Nephron progenitor cell (in vitro differentiated cells): ENCODE results near the gene ZNF581.

ENCODE experiments used
- DNase-seq: peaks from one replicate; pipeline ENCODE4 v3.0.0; 2021
- H3K27ac Mint-ChIP-seq: 2 replicates; pipeline ENCODE4 v1.8.0; 2021; ENCODE audit warnings: mild to moderate bottlenecking, moderate library complexity, mixed read lengths
- H3K27me3 Mint-ChIP-seq: 2 replicates; pipeline ENCODE4 v1.8.0; 2021; ENCODE audit warnings: mild to moderate bottlenecking, low read depth, mixed read lengths; ENCODE audit not compliant: poor library complexity
- H3K36me3 Mint-ChIP-seq: 2 replicates; pipeline ENCODE4 v1.8.0; 2021; ENCODE audit warnings: low read depth, mixed read lengths
- H3K4me1 Mint-ChIP-seq: 2 replicates; pipeline ENCODE4 v1.8.0; 2021; ENCODE audit warnings: mixed read lengths
- H3K4me3 Mint-ChIP-seq: 2 replicates; pipeline ENCODE4 v1.8.0; 2021; ENCODE audit warnings: mild to moderate bottlenecking, moderate library complexity, mixed read lengths
- H3K9me3 Mint-ChIP-seq: 2 replicates; pipeline ENCODE4 v1.8.0; 2021; ENCODE audit warnings: mild to moderate bottlenecking, moderate library complexity, mixed read lengths
- CTCF ChIP-seq: fragments of 200-600 bp; sonication (generic); IDR thresholded peaks from 2 replicates; pipeline ENCODE4 v1.5.0; 2021; ENCODE audit warnings: antibody characterized with exemption

Gene ZNF581

GRCh38 chr19:55669418-55670279 is 26.2 kb downstream of the ZNF581 start:
- DNase-seq: no peak
- H3K4me1 Mint-ChIP-seq: peaks cover 35% of the 10 kb centered on the region
- H3K27me3 Mint-ChIP-seq: peaks cover 3% of the 10 kb centered on the region
- no peaks in the 10 kb centered on the region for H3K9me3 Mint-ChIP-seq
- H3K27ac Mint-ChIP-seq: peak overlapping the region; percentile 81
- peaks cover 42% of the 10 kb centered on the region for H3K36me3 Mint-ChIP-seq
- no peak overlapping the region for H3K4me3 Mint-ChIP-seq
- TF ChIP-seq CTCF: no peak

GRCh38 chr19:55670280-55671053 is 27.0 kb downstream of the ZNF581 start:
- Mint-ChIP-seq H3K27me3 (peaks cover 3% of the 10 kb centered on the region), H3K9me3 (no peaks in the 10 kb centered on the region), H3K27ac (peak overlapping the region; percentile 70), H3K4me1 (peaks cover 37% of the 10 kb centered on the region), H3K36me3 (peaks cover 37% of the 10 kb centered on the region), H3K4me3 (no peak overlapping the region)
- no peak for TF ChIP-seq CTCF
- no peak for DNase-seq

- H3K9me3 Mint-ChIP-seq: no peaks in the 10 kb centered on the region
- H3K27me3 Mint-ChIP-seq: peaks cover 3% of the 10 kb centered on the region
- H3K4me1 Mint-ChIP-seq: peaks cover 43% of the 10 kb centered on the region
- no peak for DNase-seq
- peak overlapping the region; percentile 70 for H3K27ac Mint-ChIP-seq
- no peak for TF ChIP-seq CTCF
- no peak overlapping the region for H3K4me3 Mint-ChIP-seq
- peaks cover 33% of the 10 kb centered on the region for H3K36me3 Mint-ChIP-seq
Measured at GRCh38 chr19:55671054-55671378, 27.6 kb downstream of the ZNF581 start.

GRCh38 chr19:55672418-55672817 is 29.0 kb downstream of the ZNF581 start:
- Mint-ChIP-seq H3K36me3 (peaks cover 32% of the 10 kb centered on the region), H3K4me3 (no peak overlapping the region), H3K4me1 (peaks cover 57% of the 10 kb centered on the region), H3K27me3 (peaks cover 3% of the 10 kb centered on the region), H3K9me3 (no peaks in the 10 kb centered on the region), H3K27ac (peak overlapping the region; percentile 84)
- no peak for TF ChIP-seq CTCF
- no peak for DNase-seq

GRCh38 chr19:55673465-55673864 is 30.0 kb downstream of the ZNF581 start:
- peak overlapping the region; percentile 58 for H3K4me3 Mint-ChIP-seq
- DNase-seq: no peak

More at GRCh38 chr19:55673465-55673864, 30.0 kb downstream of the ZNF581 start:
- H3K36me3 Mint-ChIP-seq: peaks cover 33% of the 10 kb centered on the region
- no peaks in the 10 kb centered on the region for H3K9me3 Mint-ChIP-seq
- H3K27me3 Mint-ChIP-seq: peaks cover 3% of the 10 kb centered on the region
- H3K27ac Mint-ChIP-seq: peak overlapping the region; percentile 92
- peaks cover 62% of the 10 kb centered on the region for H3K4me1 Mint-ChIP-seq
- no peak for TF ChIP-seq CTCF
